H9 (cell line): ENCODE results near the gene CC2D2A. TPM values are rescaled to one million over a fixed set of nuclear protein-coding genes. Genes with fewer than 3 reads are reported as not detected.

Experiments used
- DNase-seq: peaks from one replicate; pipeline ENCODE4 v3.0.0-alpha.2; 2017
- H2AFZ ChIP-seq: one replicate; pipeline ENCODE4 v1.6.1; 2013; ENCODE audit warnings: mild to moderate bottlenecking, low read length, control low read depth, moderate library complexity
- H2AK5ac ChIP-seq: 2 replicates; pipeline ENCODE4 v1.6.1; 2013; ENCODE audit warnings: low read length, control low read depth, mixed read lengths; ENCODE audit not compliant: insufficient read length
- H2BK120ac ChIP-seq: one replicate; pipeline ENCODE4 v1.6.1; 2013; ENCODE audit warnings: low read depth, mild to moderate bottlenecking, low read length, control low read depth, inconsistent platforms; ENCODE audit not compliant: poor library complexity, severe bottlenecking
- H2BK12ac ChIP-seq: 2 replicates; pipeline ENCODE4 v1.6.1; 2013; ENCODE audit warnings: low read length, control low read depth, mixed read lengths, low read depth; ENCODE audit not compliant: insufficient read length
- H2BK15ac ChIP-seq: 2 replicates; pipeline ENCODE4 v1.6.1; 2013; ENCODE audit warnings: low read depth, low read length, control low read depth
- H2BK20ac ChIP-seq: one replicate; pipeline ENCODE4 v1.6.1; 2013; ENCODE audit warnings: low read depth, mild to moderate bottlenecking, low read length, control low read depth, inconsistent platforms; ENCODE audit not compliant: poor library complexity, severe bottlenecking
- H2BK5ac ChIP-seq: 2 replicates; pipeline ENCODE4 v1.6.1; 2013; ENCODE audit warnings: low read length, control low read depth, mixed read lengths; ENCODE audit not compliant: insufficient read length
- H3K14ac ChIP-seq: 2 replicates; pipeline ENCODE4 v1.6.1; 2013; ENCODE audit warnings: low read length, control low read depth; ENCODE audit not compliant: insufficient read depth
- H3K18ac ChIP-seq: 2 replicates; pipeline ENCODE4 v1.6.1; 2013; ENCODE audit warnings: low read depth, mild to moderate bottlenecking, mixed read lengths, low read length, control low read depth; ENCODE audit not compliant: insufficient read length
- H3K23ac ChIP-seq: 2 replicates; pipeline ENCODE4 v1.6.1; 2013; ENCODE audit warnings: low read length, control low read depth, mixed read lengths, low read depth; ENCODE audit not compliant: insufficient read length
- H3K23me2 ChIP-seq: 2 replicates; pipeline ENCODE4 v1.6.1; 2013; ENCODE audit warnings: low read depth, mild to moderate bottlenecking, mixed read lengths, low read length, control low read depth; ENCODE audit not compliant: insufficient read length, poor library complexity, severe bottlenecking
- H3K27ac ChIP-seq: 2 replicates; pipeline ENCODE4 v1.5.1; 2013; ENCODE audit warnings: low read length, control low read depth, mixed read lengths, low read depth; ENCODE audit not compliant: insufficient read length
- H3K27me3 ChIP-seq: 2 replicates; pipeline ENCODE4 v1.6.1; 2013; ENCODE audit warnings: low read length, control low read depth, inconsistent platforms; ENCODE audit not compliant: insufficient read depth
- H3K4ac ChIP-seq: 2 replicates; pipeline ENCODE4 v1.6.1; 2013; ENCODE audit warnings: low read depth, mild to moderate bottlenecking, control low read depth, inconsistent platforms, low read length, moderate library complexity
- H3K4me1 ChIP-seq: 2 replicates; pipeline ENCODE4 v1.6.1; 2013; ENCODE audit warnings: low read length, control low read depth, inconsistent platforms; ENCODE audit not compliant: insufficient read depth
- H3K4me2 ChIP-seq: 2 replicates; pipeline ENCODE4 v1.6.1; 2013; ENCODE audit warnings: low read length, control low read depth, mixed read lengths; ENCODE audit not compliant: insufficient read length, insufficient read depth
- H3K56ac ChIP-seq: 2 replicates; pipeline ENCODE4 v1.6.1; 2013; ENCODE audit warnings: low read depth, mild to moderate bottlenecking, mixed read lengths, low read length, control low read depth; ENCODE audit not compliant: insufficient read length
- H3K79me1 ChIP-seq: 2 replicates; pipeline ENCODE4 v1.6.1; 2013; ENCODE audit warnings: low read depth, mild to moderate bottlenecking, moderate library complexity, low read length, control low read depth, inconsistent platforms; ENCODE audit not compliant: insufficient read depth, poor library complexity, severe bottlenecking
- H3K79me2 ChIP-seq: 2 replicates; pipeline ENCODE4 v1.6.1; 2013; ENCODE audit warnings: low read length, control low read depth, inconsistent platforms; ENCODE audit not compliant: insufficient read depth
- H3K9ac ChIP-seq: 2 replicates; pipeline ENCODE4 v1.6.1; 2013; ENCODE audit warnings: low read length, control low read depth, mixed read lengths; ENCODE audit not compliant: insufficient read length; ENCODE audit errors: extremely low read depth
- H3K9me3 ChIP-seq: one replicate; pipeline ENCODE4 v1.6.1; 2013; ENCODE audit warnings: low read depth, low read length, inconsistent platforms; ENCODE audit not compliant: control insufficient read depth
- H3T11ph ChIP-seq: one replicate; pipeline ENCODE4 v1.6.1; 2013; ENCODE audit warnings: mild to moderate bottlenecking, low read length, control low read depth, inconsistent platforms
- H4K20me1 ChIP-seq: one replicate; pipeline ENCODE4 v1.6.1; 2013; ENCODE audit not compliant: control insufficient read depth, insufficient read length, insufficient read depth
- H4K5ac ChIP-seq: 2 replicates; pipeline ENCODE4 v1.6.1; 2013; ENCODE audit warnings: low read depth, mild to moderate bottlenecking, mixed read lengths, low read length, control low read depth; ENCODE audit not compliant: insufficient read length
- H4K8ac ChIP-seq: replicated peaks from 2 replicates; pipeline ENCODE4 v1.6.1; 2013; ENCODE audit warnings: low read length, control low read depth, mixed read lengths, low read depth; ENCODE audit not compliant: insufficient read length
- H4K91ac ChIP-seq: 2 replicates; pipeline ENCODE4 v1.6.1; 2013; ENCODE audit warnings: low read depth, mild to moderate bottlenecking, moderate library complexity, mixed read lengths, low read length, control low read depth; ENCODE audit not compliant: insufficient read length
- H3K27ac Mint-ChIP-seq, 3 experiments: 2 replicates in 2 of 3; 3 replicates in 1 of 3; pipeline ENCODE4 v1.8.0; 2020 to 2021; ENCODE audit warnings: mixed read lengths in 3 of 3, mild to moderate bottlenecking in 1 of 3, moderate library complexity in 1 of 3
- H3K27me3 Mint-ChIP-seq: 2 replicates; pipeline ENCODE4 v1.8.0; 2021; ENCODE audit warnings: low read depth, mild to moderate bottlenecking, moderate library complexity, mixed read lengths
- H3K36me3 Mint-ChIP-seq, 3 experiments: 2 replicates in 2 of 3; 3 replicates in 1 of 3; pipeline ENCODE4 v1.8.0; 2020 to 2021; ENCODE audit warnings: low read depth in 3 of 3, mixed read lengths in 3 of 3; ENCODE audit not compliant: insufficient read depth in 1 of 3
- H3K4me1 Mint-ChIP-seq, 2 experiments: 2 replicates each; pipeline ENCODE4 v1.8.0; 2020; ENCODE audit warnings: mixed read lengths in 2 of 2
- H3K4me3 Mint-ChIP-seq, 2 experiments: 2 replicates in 1 of 2; 3 replicates in 1 of 2; pipeline ENCODE4 v1.8.0; 2020 to 2021; ENCODE audit warnings: mild to moderate bottlenecking in 2 of 2, mixed read lengths in 2 of 2, moderate library complexity in 1 of 2
- H3K9me3 Mint-ChIP-seq, 2 experiments: 2 replicates in 1 of 2; 3 replicates in 1 of 2; pipeline ENCODE4 v1.8.0; 2020; ENCODE audit warnings: mild to moderate bottlenecking in 2 of 2, mixed read lengths in 2 of 2, moderate library complexity in 1 of 2
- WGBS: extraction: QIAGEN DNeasy Blood & Tissue Kit; methylation state at CpG from one replicate; pipeline ENCODE4 v1.1.7; 2013; ENCODE audit warnings: missing lambda C conversion rate, low lambda C conversion rate, mixed read lengths; ENCODE audit not compliant: insufficient read length; ENCODE audit errors: extremely low coverage; 5-methylcytosine and 5-hydroxymethylcytosine counted together
- total RNA-seq: library from RNA; stranded (reverse); gene quantifications from 2 replicates; pipeline ENCODE4 v1.2.1, GENCODE V29; 2021
- TF ChIP-seq, protein P1 (sequence below): fragments of 200-600 bp; sonication (generic); conservative IDR thresholded peaks from 3 replicates; pipeline ENCODE4 v1.8.0; 2021; ENCODE audit warnings: antibody characterized with exemption, mild to moderate bottlenecking

Gene CC2D2A
- total RNA-seq, 1 experiment from 2014 or later = 10.4 TPM

DNA sequence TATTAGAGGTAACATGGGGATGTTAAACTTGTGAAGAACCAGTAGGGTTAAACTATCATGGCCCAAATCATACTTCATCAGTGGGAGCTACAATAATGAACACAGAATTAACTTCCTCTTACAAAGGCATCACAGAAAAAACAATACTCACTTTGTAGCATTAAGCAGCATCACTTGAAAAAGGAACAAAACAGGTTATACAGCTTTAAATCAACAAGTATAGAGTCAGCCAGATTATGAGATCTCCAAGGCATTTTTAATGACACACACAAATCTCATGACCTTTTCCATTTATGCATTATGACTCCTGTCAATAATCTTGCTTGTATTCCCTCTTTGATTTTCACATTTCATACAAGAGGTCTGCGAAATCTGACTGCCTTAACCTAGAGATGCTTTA lies 167.1 kb downstream of the CC2D2A start:
- peaks cover 0 to 4% of the 10 kb centered on the region in 2 experiments; a peak in 1 of 5 replicates for H3K9me3 Mint-ChIP-seq
- no peak overlapping the region for H2BK20ac ChIP-seq
- H3K9ac ChIP-seq = no peak overlapping the region
- H2BK12ac ChIP-seq = no peak overlapping the region
- no peaks in the 10 kb centered on the region for H3K79me1 ChIP-seq
- no peak overlapping the region for H3K27ac Mint-ChIP-seq
- H3K79me2 ChIP-seq = no peaks in the 10 kb centered on the region
- no CpG with 5 or more reads among the region's 1 CpG for WGBS
- H3K27me3 ChIP-seq = no peaks in the 10 kb centered on the region
- no peaks in the 10 kb centered on the region for H3K9me3 ChIP-seq
- H3T11ph ChIP-seq = no peak overlapping the region
- H3K36me3 Mint-ChIP-seq = peaks cover 25 to 62% (median 48%) of the 10 kb centered on the region in 3 experiments; a peak in 6 of 7 replicates
- no peak overlapping the region for H3K56ac ChIP-seq
- H2AFZ ChIP-seq = no peak overlapping the region
- no peak overlapping the region for H3K14ac ChIP-seq
- H2BK5ac ChIP-seq = no peak overlapping the region
- no peak overlapping the region for H2BK120ac ChIP-seq
- H4K20me1 ChIP-seq = no peaks in the 10 kb centered on the region
- no peaks in the 10 kb centered on the region for H3K4me1 ChIP-seq
- no peak overlapping the region for H4K5ac ChIP-seq
- no peak overlapping the region for H3K4ac ChIP-seq
- H2AK5ac ChIP-seq = no peak overlapping the region
- TF ChIP-seq, protein P1, sequence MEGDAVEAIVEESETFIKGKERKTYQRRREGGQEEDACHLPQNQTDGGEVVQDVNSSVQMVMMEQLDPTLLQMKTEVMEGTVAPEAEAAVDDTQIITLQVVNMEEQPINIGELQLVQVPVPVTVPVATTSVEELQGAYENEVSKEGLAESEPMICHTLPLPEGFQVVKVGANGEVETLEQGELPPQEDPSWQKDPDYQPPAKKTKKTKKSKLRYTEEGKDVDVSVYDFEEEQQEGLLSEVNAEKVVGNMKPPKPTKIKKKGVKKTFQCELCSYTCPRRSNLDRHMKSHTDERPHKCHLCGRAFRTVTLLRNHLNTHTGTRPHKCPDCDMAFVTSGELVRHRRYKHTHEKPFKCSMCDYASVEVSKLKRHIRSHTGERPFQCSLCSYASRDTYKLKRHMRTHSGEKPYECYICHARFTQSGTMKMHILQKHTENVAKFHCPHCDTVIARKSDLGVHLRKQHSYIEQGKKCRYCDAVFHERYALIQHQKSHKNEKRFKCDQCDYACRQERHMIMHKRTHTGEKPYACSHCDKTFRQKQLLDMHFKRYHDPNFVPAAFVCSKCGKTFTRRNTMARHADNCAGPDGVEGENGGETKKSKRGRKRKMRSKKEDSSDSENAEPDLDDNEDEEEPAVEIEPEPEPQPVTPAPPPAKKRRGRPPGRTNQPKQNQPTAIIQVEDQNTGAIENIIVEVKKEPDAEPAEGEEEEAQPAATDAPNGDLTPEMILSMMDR = no peak
- no peak overlapping the region for H4K91ac ChIP-seq
- H3K4me2 ChIP-seq = no peak overlapping the region
- H3K23me2 ChIP-seq = no peaks in the 10 kb centered on the region
- no peak for DNase-seq
- no peak overlapping the region for H3K27ac ChIP-seq
- no peak overlapping the region for H3K4me3 Mint-ChIP-seq
- H3K18ac ChIP-seq = no peak overlapping the region
- H3K4me1 Mint-ChIP-seq = no peaks in the 10 kb centered on the region
- no peak overlapping the region for H4K8ac ChIP-seq
- no peak overlapping the region for H2BK15ac ChIP-seq
- no peak overlapping the region for H3K23ac ChIP-seq
- H3K27me3 Mint-ChIP-seq = no peaks in the 10 kb centered on the region
